ENCODE data around the gene MRPL21.

MRPL21 gene

GRCh38 chr11:68934666-68935065, 31.0 kb upstream of the MRPL21 start:
- DNase-seq, result no peak

GRCh38 chr11:68934321-68934645, 30.7 kb upstream of the MRPL21 start:
- DNase-seq, result no peak

- DNase-seq, result no peak
Measured at GRCh38 chr11:68933605-68934320, 30.1 kb upstream of the MRPL21 start.

GRCh38 chr11:68932933-68933577, 29.4 kb upstream of the MRPL21 start:
- DNase-seq, result no peak

- no peak for DNase-seq
Measured at GRCh38 chr11:68932358-68932757, 28.7 kb upstream of the MRPL21 start.

GRCh38 chr11:68931911-68932310, 28.3 kb upstream of the MRPL21 start:
- DNase-seq, result no peak

- DNase-seq, result no peak
Measured at GRCh38 chr11:68930991-68931855, 27.6 kb upstream of the MRPL21 start.

GRCh38 chr11:68929706-68930570, 26.3 kb upstream of the MRPL21 start:
- DNase-seq, result no peak

- DNase-seq, result no peak
Measured at GRCh38 chr11:68929135-68929534, 25.5 kb upstream of the MRPL21 start.

GRCh38 chr11:68928136-68928880, 24.7 kb upstream of the MRPL21 start:
- no peak for DNase-seq

- no peak for DNase-seq
Measured at GRCh38 chr11:68927280-68928135, 23.9 kb upstream of the MRPL21 start.

- DNase-seq, result no peak
Measured at GRCh38 chr11:68925611-68926010, 22.0 kb upstream of the MRPL21 start.

- DNase-seq, result no peak
Measured at GRCh38 chr11:68924073-68924925, 20.7 kb upstream of the MRPL21 start.

- no peak for DNase-seq
Measured at GRCh38 chr11:68923614-68924013, 20.0 kb upstream of the MRPL21 start.

- no peak for DNase-seq
Measured at GRCh38 chr11:68916439-68916838, 12.8 kb upstream of the MRPL21 start.

GRCh38 chr11:68914761-68915160, 11.1 kb upstream of the MRPL21 start:
- DNase-seq, result no peak

- no peak for DNase-seq
Measured at GRCh38 chr11:68913188-68913587, 9.6 kb upstream of the MRPL21 start.

- DNase-seq, result no peak
Measured at GRCh38 chr11:68912254-68912653, 8.6 kb upstream of the MRPL21 start.

- no peak for DNase-seq
Measured at GRCh38 chr11:68911731-68912130, 8.1 kb upstream of the MRPL21 start.

- DNase-seq, result no peak
Measured at GRCh38 chr11:68910965-68911364, 7.3 kb upstream of the MRPL21 start.

Measured in stimulated activated naive CD4-positive, alpha-beta T cell (primary cell).